SU-DHL-6 (cell line): ENCODE measurements around the gene DNAJB7.

Experiments used
- EZH2phosphoT487 ChIP-seq: fragments of 200-600 bp; sonication (generic), shearing (Covaris generic); conservative IDR thresholded peaks from 2 replicates; pipeline ENCODE4 v1.6.1; 2018; ENCODE audit warnings: mild to moderate bottlenecking, antibody characterized with exemption, low read length, moderate library complexity, mixed read lengths
- TF ChIP-seq, protein P1 (sequence below): fragments of 200-600 bp; sonication (generic); IDR thresholded peaks from one replicate; pipeline ENCODE4 v1.5.1; 2017; ENCODE audit warnings: antibody characterized with exemption, mild to moderate bottlenecking, low read length, moderate library complexity; ENCODE audit not compliant: insufficient read depth, poor library complexity, severe bottlenecking

DNA sequence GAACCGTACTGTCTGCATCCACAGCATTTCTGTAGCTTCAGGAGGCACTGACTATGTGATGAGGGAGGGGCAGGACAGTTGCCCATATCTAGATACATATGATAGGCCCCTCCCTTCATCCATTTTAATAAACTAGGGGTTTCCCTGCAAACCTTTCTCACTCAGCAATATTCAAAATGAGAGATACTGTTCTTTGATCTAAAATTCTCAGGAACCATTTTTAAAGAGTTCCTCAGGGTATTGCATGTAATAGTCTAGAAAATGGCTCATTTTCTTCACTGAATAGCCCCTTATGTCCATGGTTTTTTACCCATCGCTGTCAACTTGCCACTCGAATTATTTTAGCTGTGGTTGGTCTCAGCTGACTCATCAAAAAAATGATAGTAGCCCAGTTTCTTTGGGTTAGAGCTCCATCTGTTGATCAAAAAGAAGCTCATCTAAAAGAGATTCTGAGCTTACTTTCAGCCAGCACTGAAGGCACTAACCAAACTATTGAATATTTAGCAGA, 37.0 kb upstream of the DNAJB7 start:
- TF ChIP-seq, protein P1, sequence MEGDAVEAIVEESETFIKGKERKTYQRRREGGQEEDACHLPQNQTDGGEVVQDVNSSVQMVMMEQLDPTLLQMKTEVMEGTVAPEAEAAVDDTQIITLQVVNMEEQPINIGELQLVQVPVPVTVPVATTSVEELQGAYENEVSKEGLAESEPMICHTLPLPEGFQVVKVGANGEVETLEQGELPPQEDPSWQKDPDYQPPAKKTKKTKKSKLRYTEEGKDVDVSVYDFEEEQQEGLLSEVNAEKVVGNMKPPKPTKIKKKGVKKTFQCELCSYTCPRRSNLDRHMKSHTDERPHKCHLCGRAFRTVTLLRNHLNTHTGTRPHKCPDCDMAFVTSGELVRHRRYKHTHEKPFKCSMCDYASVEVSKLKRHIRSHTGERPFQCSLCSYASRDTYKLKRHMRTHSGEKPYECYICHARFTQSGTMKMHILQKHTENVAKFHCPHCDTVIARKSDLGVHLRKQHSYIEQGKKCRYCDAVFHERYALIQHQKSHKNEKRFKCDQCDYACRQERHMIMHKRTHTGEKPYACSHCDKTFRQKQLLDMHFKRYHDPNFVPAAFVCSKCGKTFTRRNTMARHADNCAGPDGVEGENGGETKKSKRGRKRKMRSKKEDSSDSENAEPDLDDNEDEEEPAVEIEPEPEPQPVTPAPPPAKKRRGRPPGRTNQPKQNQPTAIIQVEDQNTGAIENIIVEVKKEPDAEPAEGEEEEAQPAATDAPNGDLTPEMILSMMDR = peak; percentile 56
- TF ChIP-seq EZH2phosphoT487 = no peak
